Ascending aorta (tissue), 2 donors: ENCODE measurements around the gene EPHB2. TPM values are rescaled to one million over a fixed set of nuclear protein-coding genes. Genes with fewer than 3 reads are reported as not detected.

Experiments used
- DNase-seq, 2 donors: peaks; one replicate each; pipeline ENCODE4 v3.0.0-alpha.2; 2019; ENCODE audit warnings: low spot score in 2 of 2
- H3K27ac ChIP-seq, 2 donors: fragments of 200-600 bp; sonication (generic); one replicate each; pipeline ENCODE4 v1.5.1; 2016 to 2017; ENCODE audit warnings: mild to moderate bottlenecking in 1 of 2
- H3K27me3 ChIP-seq: fragments of 200-600 bp; sonication (generic); one replicate; pipeline ENCODE4 v1.5.1; 2017
- H3K36me3 ChIP-seq, 2 donors: fragments of 200-600 bp; sonication (generic); one replicate each; pipeline ENCODE4 v1.5.1; 2016
- H3K4me1 ChIP-seq, 2 donors: fragments of 200-600 bp; sonication (generic); one replicate each; pipeline ENCODE4 v1.5.1; 2016 to 2017; ENCODE audit warnings: mild to moderate bottlenecking in 1 of 2
- H3K4me3 ChIP-seq, 2 donors: fragments of 200-600 bp; sonication (generic); one replicate each; pipeline ENCODE4 v1.5.1; 2016 to 2017; ENCODE audit warnings: mild to moderate bottlenecking in 1 of 2
- H3K9me3 ChIP-seq, 2 donors: fragments of 200-600 bp; sonication (generic); one replicate each; pipeline ENCODE4 v1.5.1; 2016
- intact Hi-C: fragments of 100-400 bp; cut with DNase I; formaldehyde crosslinking; loops from one replicate; pipeline ENCODE4 v1.15.1; 2023
- total RNA-seq: library from RNA; depleted of rRNA; stranded (reverse); fragments of >200 nt; gene quantifications from one replicate; pipeline ENCODE4 v1.1.0, GENCODE V29; 2016
- TF ChIP-seq, protein P1 (sequence below), 3 experiments: fragments of 200-600 bp in 2 of 3; fragments of 450-650 bp in 1 of 3; sonication (generic) in 2 of 3; IDR thresholded peaks; one replicate each; pipeline ENCODE4 v1.5.1; 2016 to 2019; ENCODE audit warnings: antibody characterized with exemption in 3 of 3, mild to moderate bottlenecking in 1 of 3, moderate library complexity in 1 of 3

Gene EPHB2
- total RNA-seq, 1 donor from 2014 or later: 3.2 TPM

DNA sequence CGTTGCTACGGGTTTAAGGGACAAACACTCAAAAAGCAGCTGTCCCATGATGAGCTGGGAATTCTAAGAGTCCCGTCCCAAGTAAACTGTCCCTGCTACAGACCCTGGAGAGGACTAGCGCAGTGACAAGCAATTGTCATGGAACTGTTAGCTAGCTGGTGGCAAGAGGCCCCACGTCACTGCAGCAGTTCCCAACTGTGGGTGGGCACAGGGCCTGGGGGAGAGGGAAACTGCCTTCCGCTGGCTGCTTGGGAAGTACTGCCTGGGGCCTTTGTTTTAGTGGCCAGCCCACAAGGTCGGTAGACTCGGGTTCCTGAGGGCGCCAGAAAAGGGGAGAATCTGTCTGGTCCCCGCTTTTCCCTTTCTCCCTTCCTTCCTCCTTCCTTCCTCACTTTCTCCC, 164.6 kb downstream of the EPHB2 start:
- H3K4me3 ChIP-seq: no peak overlapping the region
- intact Hi-C loops: no loop called here
- H3K4me1 ChIP-seq: no peaks in the 10 kb centered on the region
- no peak for DNase-seq
- H3K27me3 ChIP-seq: no peaks in the 10 kb centered on the region
- no peaks in the 10 kb centered on the region for H3K36me3 ChIP-seq
- no peaks in the 10 kb centered on the region for H3K9me3 ChIP-seq
- TF ChIP-seq, protein P1, sequence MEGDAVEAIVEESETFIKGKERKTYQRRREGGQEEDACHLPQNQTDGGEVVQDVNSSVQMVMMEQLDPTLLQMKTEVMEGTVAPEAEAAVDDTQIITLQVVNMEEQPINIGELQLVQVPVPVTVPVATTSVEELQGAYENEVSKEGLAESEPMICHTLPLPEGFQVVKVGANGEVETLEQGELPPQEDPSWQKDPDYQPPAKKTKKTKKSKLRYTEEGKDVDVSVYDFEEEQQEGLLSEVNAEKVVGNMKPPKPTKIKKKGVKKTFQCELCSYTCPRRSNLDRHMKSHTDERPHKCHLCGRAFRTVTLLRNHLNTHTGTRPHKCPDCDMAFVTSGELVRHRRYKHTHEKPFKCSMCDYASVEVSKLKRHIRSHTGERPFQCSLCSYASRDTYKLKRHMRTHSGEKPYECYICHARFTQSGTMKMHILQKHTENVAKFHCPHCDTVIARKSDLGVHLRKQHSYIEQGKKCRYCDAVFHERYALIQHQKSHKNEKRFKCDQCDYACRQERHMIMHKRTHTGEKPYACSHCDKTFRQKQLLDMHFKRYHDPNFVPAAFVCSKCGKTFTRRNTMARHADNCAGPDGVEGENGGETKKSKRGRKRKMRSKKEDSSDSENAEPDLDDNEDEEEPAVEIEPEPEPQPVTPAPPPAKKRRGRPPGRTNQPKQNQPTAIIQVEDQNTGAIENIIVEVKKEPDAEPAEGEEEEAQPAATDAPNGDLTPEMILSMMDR (IDR thresholded peaks at IDR 0.05): no peak
- H3K27ac ChIP-seq: no peak overlapping the region

DNA sequence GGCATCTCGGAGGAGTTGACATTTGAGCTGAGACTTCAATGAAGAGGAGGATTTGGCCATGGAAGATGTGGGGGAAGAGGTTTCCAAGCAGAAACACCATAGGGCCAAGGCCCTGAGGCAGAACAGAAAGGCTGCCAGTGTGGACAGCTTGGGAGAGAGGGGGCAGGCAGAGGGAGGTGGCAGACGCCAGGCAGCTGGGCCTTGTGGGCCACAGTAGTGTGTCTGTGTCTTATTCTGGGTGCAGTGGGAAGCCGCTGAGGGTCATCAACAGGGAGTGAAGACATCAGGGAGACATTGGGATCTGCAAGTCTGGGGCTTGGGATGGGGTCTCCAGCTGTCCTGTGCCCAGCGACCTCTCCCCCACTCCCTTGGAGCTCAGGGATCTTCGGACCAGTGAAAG, 165.2 kb downstream of the EPHB2 start:
- intact Hi-C loops: no loop called here
- DNase-seq: no peak
- Histone ChIP-seq H3K4me3 (no peak overlapping the region), H3K9me3 (no peaks in the 10 kb centered on the region), H3K27me3 (no peaks in the 10 kb centered on the region), H3K36me3 (no peaks in the 10 kb centered on the region), H3K27ac (no peak overlapping the region), H3K4me1 (no peaks in the 10 kb centered on the region)
- TF ChIP-seq, protein P1 (IDR thresholded peaks at IDR 0.05): no peak

DNA sequence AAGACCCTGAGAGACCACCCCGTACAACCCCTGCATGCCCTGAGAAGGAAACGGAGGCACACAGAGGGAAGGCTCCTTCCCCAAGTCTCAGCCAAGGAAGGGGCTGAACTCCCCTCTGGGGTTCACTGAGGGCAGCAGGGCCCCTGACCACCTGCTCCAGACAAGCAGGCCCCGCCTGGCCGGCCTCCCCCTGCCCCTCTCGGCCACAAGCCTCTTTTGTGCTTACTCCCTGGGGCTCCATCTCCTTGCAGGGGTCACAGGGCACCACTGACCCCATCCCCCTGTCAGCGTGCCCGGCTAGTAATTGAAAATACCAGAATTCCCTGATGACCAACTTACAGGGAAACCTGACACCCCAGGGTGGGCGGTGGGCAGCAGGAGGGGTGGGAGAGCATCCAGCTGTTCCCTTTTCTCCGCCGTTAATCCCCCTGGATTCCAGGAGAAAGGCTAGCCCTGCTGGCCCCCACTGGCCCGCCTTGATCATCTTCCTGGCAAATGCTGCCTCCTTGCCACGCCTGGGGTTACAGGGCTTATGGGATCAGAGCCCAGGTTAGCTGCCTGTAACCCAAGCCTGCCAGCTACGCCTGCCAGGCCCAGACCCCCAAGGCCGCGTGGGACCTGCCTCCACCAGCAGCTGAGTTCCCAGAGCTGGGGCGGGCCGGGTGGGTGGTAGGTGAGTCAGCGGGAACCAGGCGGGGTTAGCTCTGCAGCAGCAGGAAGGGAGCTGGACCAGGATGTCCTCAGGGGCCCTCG, 165.9 kb downstream of the EPHB2 start:
- Histone ChIP-seq H3K36me3 (no peaks in the 10 kb centered on the region), H3K4me1 (no peaks in the 10 kb centered on the region), H3K4me3 (no peak overlapping the region), H3K9me3 (no peaks in the 10 kb centered on the region), H3K27me3 (no peaks in the 10 kb centered on the region), H3K27ac (no peak overlapping the region)
- TF ChIP-seq, protein P1 (IDR thresholded peaks at IDR 0.05): no peak
- no peak for DNase-seq
- intact Hi-C loops: no loop called here

DNA sequence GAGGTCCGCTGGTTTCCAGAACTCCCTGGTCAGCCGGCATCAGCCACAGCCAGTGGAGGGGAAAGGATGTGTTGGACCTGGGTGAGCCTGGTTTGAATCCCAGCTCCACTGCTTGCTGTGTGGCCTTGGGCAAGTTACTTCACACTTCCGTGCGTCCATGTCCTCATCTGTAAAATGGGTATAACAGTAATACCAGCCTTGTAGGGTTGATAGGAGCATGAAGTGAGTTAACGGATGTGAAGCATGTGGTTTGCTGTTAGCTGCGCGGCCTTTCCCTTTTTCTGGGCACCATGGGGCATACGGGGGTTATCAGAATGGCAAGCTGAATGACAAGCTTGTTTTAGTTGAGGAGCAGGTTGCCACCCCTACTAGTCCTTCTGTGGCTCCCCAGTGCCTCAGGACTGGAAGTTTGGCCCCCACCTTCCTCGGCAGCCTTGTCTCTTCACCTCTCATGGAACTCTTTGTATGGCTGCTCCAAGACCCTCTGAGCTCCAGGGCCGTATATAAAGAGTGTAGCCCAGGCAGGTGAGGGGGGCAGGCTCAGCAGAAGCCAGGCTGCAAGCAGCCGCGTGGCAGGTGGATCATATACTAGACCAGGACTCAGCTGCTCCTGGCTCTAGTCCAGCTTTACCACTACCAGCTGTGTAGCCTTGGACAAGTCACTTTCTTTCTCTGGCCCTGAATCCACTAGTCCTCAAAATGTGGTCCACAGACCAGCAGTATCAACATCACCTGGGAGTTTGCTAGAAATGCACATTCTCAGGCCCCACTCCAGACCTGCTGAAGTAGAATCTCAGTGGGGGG, 166.7 kb downstream of the EPHB2 start:
- intact Hi-C loops: no loop called here

GRCh38 chr1:22877980-22878379, 167.3 kb downstream of the EPHB2 start:
- no peaks in the 10 kb centered on the region for H3K9me3 ChIP-seq
- no peaks in the 10 kb centered on the region for H3K4me1 ChIP-seq
- DNase-seq: no peak
- no peaks in the 10 kb centered on the region for H3K36me3 ChIP-seq
- no peak overlapping the region for H3K4me3 ChIP-seq
- H3K27ac ChIP-seq: no peak overlapping the region
- no peaks in the 10 kb centered on the region for H3K27me3 ChIP-seq
- TF ChIP-seq, protein P1 (IDR thresholded peaks at IDR 0.05): no peak
- intact Hi-C loops: no loop called here

More for the DNA sequence above, 166.7 kb downstream of the EPHB2 start:
- no peak overlapping the region for H3K27ac ChIP-seq
- no peaks in the 10 kb centered on the region for H3K4me1 ChIP-seq
- TF ChIP-seq, protein P1 (IDR thresholded peaks at IDR 0.05): no peak
- no peaks in the 10 kb centered on the region for H3K27me3 ChIP-seq
- no peaks in the 10 kb centered on the region for H3K36me3 ChIP-seq
- H3K4me3 ChIP-seq: no peak overlapping the region
- no peak for DNase-seq
- no peaks in the 10 kb centered on the region for H3K9me3 ChIP-seq
